Muscle of back (tissue), 11 donors: ENCODE data around the gene HIPK1. TPM values are rescaled to one million over a fixed set of nuclear protein-coding genes. Genes with fewer than 3 reads are reported as not detected.
A peak's percentile ranks its signal among the peaks of the same experiment; 100 is the strongest.
"Not testable (repeated sequence)": the region's sequence is repeated elsewhere in the genome, so short reads cannot be mapped to it uniquely, and the experiment has no call there.

Experiments used
- DNase-seq, 3 donors: peaks; one replicate each; pipeline versions ENCODE4 v3.0.0 to v3.0.0-alpha.2; 2013
- polyA plus RNA-seq, 10 donors: library from polyadenylated mRNA; unstranded; fragments of 120-200 nt; gene quantifications; one replicate each; pipeline ENCODE4 v1.2.1, GENCODE V29; 2013; ENCODE audit not compliant: insufficient read length in 10 of 10

Gene HIPK1
- polyA plus RNA-seq, 10 donors = 26.5 to 37.3 (median 30.9) TPM

- DNase-seq = no peak
Measured at GRCh38 chr1:114008993-114009392, 79.9 kb downstream of the HIPK1 start.

- DNase-seq = no peak
Measured at GRCh38 chr1:114009393-114009792, 80.3 kb downstream of the HIPK1 start.

- no peak for DNase-seq
Measured at GRCh38 chr1:114010433-114011184, 81.5 kb downstream of the HIPK1 start.

- DNase-seq = no peak
Measured at GRCh38 chr1:114011796-114012195, 82.7 kb downstream of the HIPK1 start.

- no peak for DNase-seq
Measured at GRCh38 chr1:114015075-114015474, 86.0 kb downstream of the HIPK1 start.

GRCh38 chr1:114019724-114020123 lies 90.6 kb downstream of the HIPK1 start:
- DNase-seq = not testable (repeated sequence)

GRCh38 chr1:114021665-114022099 lies 92.6 kb downstream of the HIPK1 start:
- no peak for DNase-seq

- no peak for DNase-seq
Measured at GRCh38 chr1:114022877-114023276, 93.8 kb downstream of the HIPK1 start.

- DNase-seq = no peak
Measured at GRCh38 chr1:114023377-114023776, 94.3 kb downstream of the HIPK1 start.

GRCh38 chr1:114024049-114024448 lies 94.9 kb downstream of the HIPK1 start:
- DNase-seq = peak; percentile 42 to 47 (median 46)

- no peak for DNase-seq
Measured at GRCh38 chr1:114025609-114026401, 96.7 kb downstream of the HIPK1 start.

GRCh38 chr1:114026797-114027196 lies 97.7 kb downstream of the HIPK1 start:
- no peak for DNase-seq

Other genes with a start within 250 kb of the HIPK1 start
- 10 to 100 TPM in 7 of 10 donors, 1 to 10 TPM in 3; 9.7 to 15.8 (median 11.4) TPM for gene PHTF1, start 169.8 kb upstream of the HIPK1 start, polyA plus RNA-seq
- gene RSBN1, start 116.8 kb upstream of the HIPK1 start, polyA plus RNA-seq = 10 to 100 TPM; 11.5 to 17.1 (median 12.7) TPM
- 1 to 10 TPM in 1 of 10 donors, under 1 TPM in 9; 0.13 to 1.7 (median 0.33) TPM for gene PTPN22, start 57.6 kb upstream of the HIPK1 start, polyA plus RNA-seq
- 1 to 10 TPM in 2 of 10 donors, under 1 TPM in 8; 0.19 to 2.1 (median 0.47) TPM for gene BCL2L15, start 41.7 kb upstream of the HIPK1 start, polyA plus RNA-seq
- 10 to 100 TPM; 16.9 to 46.5 (median 23.1) TPM for gene AP4B1, start 24.5 kb upstream of the HIPK1 start, polyA plus RNA-seq
- gene DCLRE1B, start 24.0 kb upstream of the HIPK1 start, polyA plus RNA-seq = 10 to 100 TPM in 4 of 10 donors, 1 to 10 TPM in 6; 7.6 to 11.6 (median 9.0) TPM
- 100 to 1,000 TPM; 115 to 220 (median 167) TPM for gene OLFML3, start 50.1 kb downstream of the HIPK1 start, polyA plus RNA-seq
- 1 to 10 TPM in 9 of 10 donors, under 1 TPM in 1; 0.88 to 1.8 (median 1.3) TPM for gene SYT6, start 224.5 kb downstream of the HIPK1 start, polyA plus RNA-seq